HepG2 (cell line): ENCODE results near the gene FALEC. TPM values are rescaled to one million over a fixed set of nuclear protein-coding genes. Genes with fewer than 3 reads are reported as not detected.

Experiments
- ATM ChIP-seq: fragments of 450-650 bp; IDR thresholded peaks from 2 replicates; pipeline ENCODE4 v1.7.1; 2017; ENCODE audit warnings: mild to moderate bottlenecking, borderline replicate concordance
- HNF1B ChIP-seq: sonication (generic); formaldehyde crosslinking; IDR thresholded peaks from 2 replicates; pipeline ENCODE4 v1.5.1; 2020; ENCODE audit warnings: mild to moderate bottlenecking, moderate library complexity, missing genetic modification reagents
- KIAA2018 ChIP-seq: sonication (generic); formaldehyde crosslinking; IDR thresholded peaks from 2 replicates; pipeline ENCODE4 v1.5.0; 2020; ENCODE audit warnings: mild to moderate bottlenecking, missing genetic modification reagents, borderline replicate concordance
- MAFF ChIP-seq: IDR thresholded peaks from 2 replicates; pipeline ENCODE4 v1.6.1; 2011; ENCODE audit warnings: low read depth, low read length, improper control_type of control experiment
- TBX2 ChIP-seq: sonication (generic); formaldehyde crosslinking; IDR thresholded peaks from 2 replicates; pipeline ENCODE4 v1.5.0; 2020; ENCODE audit warnings: missing genetic modification reagents, mild to moderate bottlenecking, borderline replicate concordance
- ZNF12 ChIP-seq: sonication (generic); formaldehyde crosslinking; IDR thresholded peaks from 2 replicates; pipeline ENCODE4 v1.5.0; 2020; ENCODE audit warnings: missing genetic modification reagents
- ZNF17 ChIP-seq: sonication (generic); formaldehyde crosslinking; IDR thresholded peaks from 2 replicates; pipeline ENCODE4 v1.5.0; 2020; ENCODE audit warnings: mild to moderate bottlenecking, missing genetic modification reagents
- ZNF407 ChIP-seq: sonication (generic); formaldehyde crosslinking; IDR thresholded peaks from one replicate; pipeline ENCODE4 v1.5.1; 2020; ENCODE audit warnings: mild to moderate bottlenecking, missing genetic modification reagents; ENCODE audit errors: not compliant biosample characterization
- ZNF570 ChIP-seq: sonication (generic); formaldehyde crosslinking; IDR thresholded peaks from 2 replicates; pipeline ENCODE4 v1.4.0; 2020; ENCODE audit warnings: mild to moderate bottlenecking, missing genetic modification reagents, borderline replicate concordance
- ZNF672 ChIP-seq: sonication (generic); formaldehyde crosslinking; IDR thresholded peaks from 2 replicates; pipeline ENCODE4 v1.8.1; 2022; ENCODE audit warnings: missing genetic modification reagents
- polyA plus RNA-seq, 8 experiments: library from polyadenylated mRNA; depleted of rRNA in 3 of 8; stranded (reverse) in 7 of 8; unstranded in 1 of 8; fragments of >200 nt; fragmentation: Illumina TruSeq in 4 of 8; extraction: Trizol in 4 of 8; gene quantifications; 2 replicates each; pipeline versions ENCODE4 v1.2.1 to v1.2.3, GENCODE V29; 2011 to 2016; ENCODE audit warnings: low read depth in 4 of 8, missing spikeins in 1 of 8, mixed read lengths in 1 of 8; ENCODE audit not compliant: insufficient read depth in 1 of 8
- total RNA-seq, 5 experiments: library from RNA; depleted of rRNA; stranded (reverse); fragments of >200 nt; fragmentation: Illumina TruSeq; extraction: Trizol; gene quantifications; 2 replicates each; pipeline ENCODE4 v1.2.3, GENCODE V29; 2016; ENCODE audit warnings: low read depth in 1 of 5

FALEC gene
- total and polyA plus RNA-seq, 2 of the 13 experiments (the other 11 are each of a cell fraction or from before 2014, with no cell fraction given), result 0.33 to 0.71 TPM

- TF ChIP-seq ZNF407 (CRISPR knock-in tag), result peak; percentile 48
- no peak for TF ChIP-seq MAFF
- peak; percentile 88 for TF ChIP-seq TBX2 (CRISPR knock-in tag)
- TF ChIP-seq KIAA2018 (CRISPR knock-in tag), result no peak
- no peak for TF ChIP-seq ZNF12 (CRISPR knock-in tag)
- TF ChIP-seq ZNF672 (CRISPR knock-in tag), result no peak
- no peak for TF ChIP-seq ZNF17 (CRISPR knock-in tag)
- no peak for TF ChIP-seq ZNF570 (CRISPR knock-in tag)
- TF ChIP-seq HNF1B, result peak; percentile 83
- no peak for TF ChIP-seq ATM
Observed at GRCh38 chr1:150486966-150487762, 28.4 kb upstream of the FALEC start, which contains the start of gene TARS2 (continued).
